Measurements from ENCODE around the gene MKI67.

Gene MKI67

GRCh38 chr10:128059982-128060293 is 66.3 kb downstream of the MKI67 start:
- TF ChIP-seq, protein P1, sequence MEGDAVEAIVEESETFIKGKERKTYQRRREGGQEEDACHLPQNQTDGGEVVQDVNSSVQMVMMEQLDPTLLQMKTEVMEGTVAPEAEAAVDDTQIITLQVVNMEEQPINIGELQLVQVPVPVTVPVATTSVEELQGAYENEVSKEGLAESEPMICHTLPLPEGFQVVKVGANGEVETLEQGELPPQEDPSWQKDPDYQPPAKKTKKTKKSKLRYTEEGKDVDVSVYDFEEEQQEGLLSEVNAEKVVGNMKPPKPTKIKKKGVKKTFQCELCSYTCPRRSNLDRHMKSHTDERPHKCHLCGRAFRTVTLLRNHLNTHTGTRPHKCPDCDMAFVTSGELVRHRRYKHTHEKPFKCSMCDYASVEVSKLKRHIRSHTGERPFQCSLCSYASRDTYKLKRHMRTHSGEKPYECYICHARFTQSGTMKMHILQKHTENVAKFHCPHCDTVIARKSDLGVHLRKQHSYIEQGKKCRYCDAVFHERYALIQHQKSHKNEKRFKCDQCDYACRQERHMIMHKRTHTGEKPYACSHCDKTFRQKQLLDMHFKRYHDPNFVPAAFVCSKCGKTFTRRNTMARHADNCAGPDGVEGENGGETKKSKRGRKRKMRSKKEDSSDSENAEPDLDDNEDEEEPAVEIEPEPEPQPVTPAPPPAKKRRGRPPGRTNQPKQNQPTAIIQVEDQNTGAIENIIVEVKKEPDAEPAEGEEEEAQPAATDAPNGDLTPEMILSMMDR (IDR thresholded peaks at IDR 0.05), result no peak

DNA sequence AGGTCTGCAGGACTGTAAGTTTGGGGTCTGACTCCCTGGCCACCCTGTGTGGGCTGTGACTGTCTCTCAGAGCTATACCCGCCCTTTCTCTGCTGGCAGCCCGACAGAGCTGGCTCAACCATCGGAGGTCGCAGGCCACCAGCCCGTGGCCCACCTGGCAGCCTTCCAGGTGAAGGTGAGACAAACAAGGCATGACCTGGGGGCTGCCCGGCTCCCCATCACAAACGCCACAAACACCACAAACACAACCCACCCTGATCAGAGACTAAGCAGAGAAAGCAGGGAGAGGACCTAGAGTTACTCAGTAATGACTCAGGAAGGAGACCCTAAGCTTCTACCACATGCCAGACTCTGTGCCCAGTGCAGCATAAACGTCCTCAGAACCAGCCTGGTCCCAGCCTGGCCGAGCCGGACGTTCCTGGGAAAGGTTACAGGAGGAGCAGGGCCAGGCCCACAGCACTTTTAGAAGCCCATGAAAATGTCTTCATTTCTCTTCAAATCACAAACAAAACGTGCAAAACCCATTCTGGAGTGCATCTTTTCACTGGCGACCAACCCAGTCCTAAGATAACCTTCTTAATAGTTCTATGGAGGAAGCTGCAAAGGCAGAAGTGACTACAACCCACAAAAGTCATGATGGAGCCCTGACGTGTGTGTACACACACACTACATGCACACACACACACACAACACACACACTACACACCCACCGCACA is 66.8 kb downstream of the MKI67 start:
- TF ChIP-seq, protein P1 (IDR thresholded peaks at IDR 0.05), result no peak

- TF ChIP-seq, protein P1 (IDR thresholded peaks at IDR 0.05), result no peak
Observed at GRCh38 chr10:128058750-128059134, 67.5 kb downstream of the MKI67 start.

GRCh38 chr10:128058106-128058749 is 68.0 kb downstream of the MKI67 start:
- TF ChIP-seq, protein P1 (IDR thresholded peaks at IDR 0.05), result no peak

DNA sequence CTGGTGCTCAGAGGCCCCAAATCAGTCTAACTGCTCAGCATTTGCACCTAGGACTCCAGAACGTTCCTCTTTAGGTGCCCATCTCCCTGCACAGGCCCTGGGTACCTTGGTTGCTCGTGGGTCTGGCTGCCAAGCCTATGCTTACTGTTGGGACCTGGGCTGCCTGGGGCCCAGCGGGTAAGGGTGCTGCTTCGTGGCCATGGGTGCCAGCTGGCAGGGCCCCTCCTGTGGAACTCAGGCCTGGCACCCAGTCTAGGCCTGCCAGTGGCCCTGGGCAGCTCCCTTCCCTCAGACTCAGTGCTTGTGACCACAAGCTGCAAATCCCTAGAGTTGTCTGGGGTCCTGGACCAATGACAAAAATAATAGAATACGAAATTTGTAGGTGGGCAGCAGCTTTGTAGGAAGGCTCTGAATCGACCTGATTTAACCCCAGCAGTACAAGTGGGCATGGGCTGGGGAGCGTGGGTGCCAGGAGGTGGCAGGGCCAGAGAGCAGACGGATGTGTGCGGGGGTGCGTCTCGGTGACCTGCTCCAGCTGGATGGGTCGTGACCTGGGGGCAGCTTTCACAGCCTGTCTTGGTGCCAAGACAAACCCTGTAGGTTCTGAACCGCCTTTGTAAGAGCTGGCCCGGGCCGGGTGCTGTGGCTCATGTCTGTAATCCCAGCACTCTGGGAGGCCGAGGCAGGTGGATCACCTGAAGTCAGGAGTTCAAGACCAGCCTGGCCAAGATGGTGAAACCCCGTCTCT is 69.7 kb downstream of the MKI67 start:
- TF ChIP-seq, protein P1 (IDR thresholded peaks at IDR 0.05), result no peak

- TF ChIP-seq, protein P1 (IDR thresholded peaks at IDR 0.05), result no peak
Observed at GRCh38 chr10:128055061-128055868, 71.0 kb downstream of the MKI67 start.
